Endometrium (tissue), 2 donors: Measurements from ENCODE around the gene ELANE.
"Not testable (repeated sequence)": the region's sequence is repeated elsewhere in the genome, so short reads cannot be mapped to it uniquely, and the experiment has no call there.

Experiments
- FAIRE-seq: peaks from 2 replicates; lab custom pipeline; 2012; peaks lifted over from hg19 to GRCh38; lab: Jason Lieb, UNC
- donor health status: control.
- donor health status: control.

The ELANE gene

DNA sequence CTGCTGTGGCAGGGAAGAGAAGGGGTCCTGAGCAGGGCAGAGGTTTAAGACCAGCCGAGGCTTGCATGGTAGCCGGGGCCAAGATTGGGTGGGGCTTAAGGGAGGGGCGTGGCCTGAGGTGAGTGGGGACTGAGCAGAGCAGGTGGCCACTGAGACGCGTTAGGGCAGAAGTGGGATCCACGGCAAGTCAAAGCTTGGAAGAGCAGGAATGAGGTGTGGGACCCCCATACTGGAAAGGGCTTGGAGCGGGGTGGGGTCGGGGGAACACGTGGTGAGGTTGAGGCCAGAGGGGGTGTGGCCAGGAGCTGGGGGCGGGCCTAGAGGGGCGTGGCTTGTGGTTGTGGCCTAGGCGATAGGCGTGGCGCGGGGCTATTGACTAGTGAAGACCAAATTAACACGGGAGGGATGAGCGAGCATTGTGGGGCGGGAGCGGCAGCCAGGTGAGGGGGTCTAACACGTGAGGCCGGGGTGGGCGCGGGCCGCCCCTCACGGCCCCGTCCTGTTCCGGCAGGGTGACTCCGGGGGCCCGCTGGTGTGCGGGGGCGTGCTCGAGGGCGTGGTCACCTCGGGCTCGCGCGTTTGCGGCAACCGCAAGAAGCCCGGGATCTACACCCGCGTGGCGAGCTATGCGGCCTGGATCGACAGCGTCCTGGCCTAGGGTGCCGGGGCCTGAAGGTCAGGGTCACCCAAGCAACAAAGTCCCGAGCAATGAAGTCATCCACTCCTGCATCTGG lies 10.6 kb downstream of the ELANE start:
- no peak for FAIRE-seq

DNA sequence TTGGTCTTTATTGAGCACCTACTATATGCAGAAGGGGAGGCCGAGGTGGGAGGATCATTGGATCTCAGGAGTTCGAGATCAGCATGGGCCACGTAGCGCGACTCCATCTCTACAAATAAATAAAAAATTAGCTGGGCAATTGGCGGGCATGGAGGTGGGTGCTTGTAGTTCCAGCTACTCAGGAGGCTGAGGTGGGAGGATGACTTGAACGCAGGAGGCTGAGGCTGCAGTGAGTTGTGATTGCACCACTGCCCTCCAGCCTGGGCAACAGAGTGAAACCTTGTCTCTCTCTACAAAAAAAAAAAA lies 11.2 kb downstream of the ELANE start:
- FAIRE-seq = no peak

DNA sequence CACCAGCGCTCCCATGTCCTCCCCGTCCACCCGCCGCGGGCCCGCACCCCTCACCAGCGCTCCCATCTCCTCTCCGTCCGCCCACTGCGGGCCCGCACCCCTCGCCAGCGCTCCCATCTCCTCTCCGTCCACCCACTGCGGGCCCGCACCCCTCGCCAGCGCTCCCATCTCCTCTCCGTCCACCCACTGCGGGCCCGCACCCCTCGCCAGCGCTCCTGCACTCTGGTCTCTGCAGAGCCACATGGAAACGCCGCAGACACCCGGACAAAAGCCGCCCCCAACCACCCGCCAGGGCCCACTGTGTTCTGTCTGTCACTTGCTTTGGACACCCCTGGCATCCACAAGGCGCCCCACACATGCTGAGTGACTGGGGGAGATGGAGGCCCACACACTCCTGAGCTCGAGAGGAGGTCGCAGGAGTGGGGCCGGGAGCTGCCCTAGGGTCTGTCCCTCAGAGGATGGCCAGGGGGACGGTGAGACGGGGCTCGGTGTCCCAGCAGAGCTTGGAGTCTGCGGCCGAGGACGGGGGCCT lies 14.7 kb downstream of the ELANE start:
- FAIRE-seq = no peak

DNA sequence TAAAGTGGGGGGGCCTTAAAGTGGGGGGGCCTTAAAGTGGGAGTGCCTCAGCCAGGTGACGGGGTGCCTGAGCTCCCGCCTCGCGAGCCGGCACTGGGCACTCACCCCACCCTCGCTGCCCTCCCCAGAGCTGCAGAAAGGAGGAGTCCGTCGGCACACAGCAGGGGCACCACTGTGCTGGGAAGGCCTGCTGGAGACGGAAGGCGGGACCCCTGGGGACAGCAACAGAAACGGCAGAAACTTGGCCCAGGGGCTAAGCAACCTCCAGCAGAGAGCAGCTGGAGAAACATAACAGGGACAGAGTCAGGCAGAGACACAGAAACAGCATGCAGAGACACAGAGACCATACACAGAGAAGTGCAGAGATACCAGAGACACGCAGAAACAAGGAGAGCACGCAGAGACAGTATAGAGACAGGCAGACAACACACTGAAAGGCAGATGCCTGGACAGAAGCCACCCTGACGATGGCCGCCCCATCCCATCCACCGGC lies 15.2 kb downstream of the ELANE start:
- no peak for FAIRE-seq

DNA sequence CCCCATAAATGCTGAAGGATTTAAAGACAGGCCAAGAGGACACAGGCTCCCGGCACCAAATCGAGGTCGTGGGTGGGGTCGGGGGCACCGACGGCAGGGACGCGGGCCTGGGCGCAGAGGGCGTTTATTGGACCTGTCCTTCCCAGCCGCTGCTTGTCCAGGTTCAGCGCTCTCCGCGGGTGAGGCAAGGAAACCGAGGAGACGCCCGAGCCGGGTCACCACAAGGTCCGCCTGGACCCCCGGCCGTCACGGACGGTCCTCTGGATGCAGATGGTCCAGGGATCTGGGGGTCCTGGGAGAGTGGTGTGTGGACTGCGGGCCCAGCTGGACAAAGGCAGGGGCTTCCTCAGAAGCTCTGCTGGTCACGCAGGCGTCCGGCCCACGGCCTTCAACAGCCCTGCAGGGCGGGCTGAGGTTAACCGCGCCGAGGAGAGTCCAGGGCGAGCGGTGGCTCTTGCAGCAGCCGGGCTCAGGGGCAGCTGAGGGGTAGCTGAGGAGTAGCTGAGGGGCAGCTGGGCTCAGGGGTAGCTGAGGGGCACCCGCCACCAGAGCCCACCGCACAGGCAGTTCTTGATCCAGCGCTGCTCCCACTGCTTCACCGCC lies 15.9 kb downstream of the ELANE start:
- FAIRE-seq = no peak

DNA sequence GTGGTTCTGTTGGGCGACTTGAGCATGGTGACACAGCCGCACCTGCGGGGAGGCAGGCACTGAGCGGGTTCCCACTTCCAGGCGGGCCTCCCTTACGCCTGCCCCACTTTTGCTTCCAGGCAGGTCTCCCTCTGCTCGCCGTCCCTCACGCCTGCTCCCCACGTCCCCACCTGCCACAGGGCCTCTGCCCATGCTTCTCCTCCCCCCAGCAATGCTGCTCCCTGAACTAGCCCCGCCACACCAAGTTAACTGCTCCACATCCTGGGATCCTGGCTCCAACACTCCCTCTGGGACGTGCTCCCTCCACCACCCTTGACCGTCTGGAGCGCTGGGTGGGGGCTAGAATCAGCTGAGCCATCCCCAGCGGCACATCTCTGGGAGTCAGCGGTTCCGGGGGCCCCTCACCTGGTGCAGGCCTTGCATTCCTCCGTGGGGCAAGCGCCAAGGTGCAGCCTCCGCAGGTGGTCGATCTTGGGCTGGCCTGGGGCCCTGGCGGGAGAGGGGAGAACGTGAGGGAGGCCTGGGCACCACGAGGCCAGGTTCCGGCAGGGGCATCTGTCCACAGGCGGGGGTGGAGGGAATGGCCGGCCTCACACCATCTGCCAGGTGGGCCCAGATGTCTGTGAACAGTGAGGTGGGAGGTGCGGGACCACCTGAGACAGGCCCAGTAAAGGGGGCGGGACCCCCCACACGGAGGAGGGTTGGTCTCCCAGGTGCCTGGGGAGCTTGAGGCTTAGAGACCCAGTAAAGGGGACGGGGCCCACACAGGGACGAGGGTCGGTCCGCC lies 16.5 kb downstream of the ELANE start:
- FAIRE-seq = no peak

DNA sequence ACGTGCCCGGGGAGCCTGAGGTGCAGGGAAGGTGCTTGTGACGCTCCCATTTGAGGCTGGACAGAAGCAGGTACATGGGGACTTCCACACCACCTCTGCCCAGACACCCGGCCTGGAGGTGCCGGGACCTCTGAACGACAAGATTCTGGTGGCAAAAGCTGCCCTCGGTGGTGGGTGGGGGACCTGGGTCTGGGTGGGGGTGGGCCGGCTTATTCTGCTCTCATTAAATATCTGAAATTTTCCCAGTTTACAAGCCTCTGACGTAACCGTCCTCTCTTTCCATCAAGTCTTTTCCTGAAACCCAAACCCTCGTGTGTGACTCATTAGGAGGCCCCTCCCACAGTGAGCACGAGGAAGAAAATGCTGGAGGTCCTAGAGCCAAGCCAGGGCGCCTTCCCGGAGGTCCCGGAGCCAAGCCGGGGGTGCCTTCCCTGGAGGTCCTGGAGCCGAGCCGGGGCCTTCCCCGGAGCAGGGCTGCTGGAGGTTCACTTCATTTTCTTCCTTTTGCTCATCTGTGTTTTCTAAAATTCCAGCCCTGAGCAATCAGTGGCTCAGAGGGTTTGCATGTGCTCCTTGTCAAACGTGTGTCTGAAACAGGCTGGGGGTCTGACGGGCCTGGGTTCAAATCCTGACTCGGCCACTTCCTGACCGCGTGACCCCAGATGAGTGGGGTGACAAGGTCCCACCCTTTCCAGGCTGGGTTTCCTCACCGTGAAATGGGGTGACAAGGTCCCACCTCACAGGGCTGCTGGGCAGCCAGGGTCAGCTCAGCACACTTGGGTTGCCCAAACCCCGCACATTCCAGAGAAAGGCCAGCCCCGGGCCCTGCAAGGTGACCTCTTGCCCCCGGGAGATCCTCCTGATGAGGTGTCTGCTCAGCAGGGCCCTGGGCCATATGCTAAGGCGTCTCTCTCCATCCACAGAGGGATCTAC lies 17.4 kb downstream of the ELANE start:
- no peak for FAIRE-seq

DNA sequence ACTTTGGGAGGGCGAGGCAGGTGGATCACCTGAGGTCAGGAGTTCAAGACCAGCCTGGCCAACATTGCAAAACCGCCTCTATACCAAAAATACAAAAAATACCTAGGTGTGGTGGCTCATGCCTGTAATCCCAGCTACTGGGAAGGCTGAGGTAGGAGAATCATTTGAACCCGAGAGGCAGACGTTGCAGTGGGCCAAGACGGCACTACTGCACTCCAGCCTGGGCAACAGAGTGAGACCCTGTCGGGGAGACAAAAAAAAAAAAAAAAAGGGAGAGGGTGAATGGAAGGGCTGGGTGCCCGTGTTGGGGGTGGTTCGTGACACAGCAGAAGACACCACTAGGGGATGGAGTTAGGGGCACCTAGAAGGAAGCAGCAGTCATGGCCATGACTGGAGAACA lies 18.2 kb downstream of the ELANE start:
- FAIRE-seq = no peak

DNA sequence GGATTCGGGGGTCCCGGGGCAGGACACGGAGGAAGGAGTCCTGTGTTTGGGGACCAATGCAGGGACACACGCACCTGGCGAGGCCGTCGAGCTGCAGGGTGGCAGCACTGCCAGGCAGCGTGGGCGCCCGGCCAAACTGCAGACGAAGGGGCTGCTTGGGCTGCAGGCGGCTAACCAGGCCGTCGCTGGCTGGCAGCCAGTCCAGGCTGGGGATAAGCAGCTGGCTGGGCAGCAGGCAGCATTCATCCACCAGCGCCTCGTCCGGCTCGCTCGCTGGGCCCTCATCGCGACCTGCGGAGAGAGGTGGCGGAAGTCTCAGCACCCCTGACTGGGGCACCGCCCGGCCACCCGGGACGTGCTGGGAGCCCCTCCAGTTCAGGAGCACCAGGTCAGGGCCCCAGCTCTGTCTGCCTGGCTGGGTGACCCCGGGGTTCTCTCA lies 18.9 kb downstream of the ELANE start:
- FAIRE-seq = no peak

DNA sequence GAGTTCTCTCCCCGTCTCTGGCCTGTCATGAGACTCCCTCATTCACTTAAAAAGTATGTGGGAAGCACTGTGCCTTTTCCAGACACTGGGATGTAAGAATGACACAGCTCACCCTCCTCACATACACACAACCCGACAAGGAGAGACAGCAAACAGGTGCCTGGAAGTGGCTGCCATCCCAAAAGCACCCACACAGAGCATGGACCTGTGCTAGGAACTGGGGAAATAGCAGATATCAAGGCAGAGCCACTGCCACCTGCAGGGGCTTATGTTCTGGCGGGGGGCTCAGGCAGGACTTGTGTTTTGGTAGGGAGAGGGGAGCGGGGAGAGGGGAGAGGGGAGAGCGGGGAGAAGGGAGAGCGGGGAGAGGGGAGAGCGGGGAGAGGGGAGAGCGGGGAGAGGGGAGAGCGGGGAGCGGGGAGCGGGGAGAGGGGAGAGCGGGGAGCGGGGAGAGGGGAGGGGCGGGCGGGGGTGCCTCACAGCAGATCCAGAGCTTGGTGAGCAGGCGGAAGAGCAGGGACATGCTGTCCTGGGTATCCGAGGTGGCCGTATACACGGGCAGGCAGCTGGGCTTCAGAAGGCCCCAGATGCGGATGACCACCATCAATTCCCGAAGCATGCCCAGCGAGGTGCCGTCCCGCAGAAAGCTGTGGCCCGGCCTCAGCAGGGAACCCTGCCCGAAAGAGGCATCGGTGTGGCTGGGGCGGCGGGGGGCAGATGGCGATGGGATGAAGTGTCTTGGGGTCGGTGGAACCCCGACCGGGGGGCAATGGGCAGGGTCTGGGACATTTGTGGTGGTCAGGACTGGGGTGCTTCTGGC lies 19.6 kb downstream of the ELANE start:
- no peak for FAIRE-seq

DNA sequence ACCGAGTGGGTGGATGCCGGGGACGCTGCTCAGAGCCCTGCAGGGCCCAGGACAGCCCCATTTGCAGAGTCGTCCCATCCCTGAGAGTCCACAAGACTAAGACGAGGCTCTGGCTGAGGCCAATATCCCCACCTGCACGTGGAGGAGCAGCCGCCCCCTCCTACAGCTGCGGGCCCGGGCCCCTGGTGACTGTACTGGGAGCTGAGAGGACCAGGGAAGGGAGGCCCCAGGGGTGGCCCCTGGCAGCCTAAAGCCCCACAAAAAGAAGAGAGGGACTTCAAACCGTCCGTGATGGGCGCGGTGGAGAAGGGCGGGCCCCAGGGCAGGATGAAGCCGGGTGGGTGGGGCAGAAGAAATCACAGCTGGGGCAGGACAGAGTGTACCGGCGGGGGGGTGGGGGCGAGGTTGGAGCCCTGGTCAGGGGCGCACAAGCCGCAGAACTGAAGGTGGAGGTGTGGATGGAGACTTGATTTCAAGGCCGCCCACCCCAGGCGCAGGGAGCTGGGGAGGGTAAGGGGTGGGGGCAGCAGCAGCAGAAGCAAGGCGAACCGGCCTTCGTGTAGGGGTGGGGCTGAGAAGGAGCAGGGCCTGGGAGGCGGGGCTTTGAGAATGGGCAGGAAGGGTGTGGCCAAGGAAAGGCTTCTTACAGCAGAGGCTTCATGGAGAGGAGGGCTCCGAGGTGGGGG lies 20.3 kb downstream of the ELANE start:
- FAIRE-seq = no peak

DNA sequence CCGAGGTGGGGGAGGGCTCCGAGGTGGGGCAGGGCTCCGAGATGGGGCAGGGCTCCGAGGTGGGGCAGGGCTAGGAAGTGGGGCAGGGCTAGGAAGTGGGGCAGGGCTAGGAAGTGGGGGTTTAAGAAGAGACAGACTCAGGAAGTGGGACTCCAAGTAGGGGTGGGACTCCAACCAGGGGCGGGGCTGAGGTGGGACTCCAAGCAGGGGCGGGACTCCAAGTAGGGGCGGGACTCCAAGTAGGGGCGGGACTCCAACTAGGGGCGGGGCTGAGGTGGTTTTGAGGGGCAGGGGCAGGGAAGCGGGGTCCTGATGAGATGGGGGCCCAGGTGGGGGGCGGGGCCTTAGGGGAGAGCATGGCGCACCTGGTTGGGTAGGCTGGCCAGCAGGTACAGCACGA lies 21.0 kb downstream of the ELANE start:
- FAIRE-seq = no peak

DNA sequence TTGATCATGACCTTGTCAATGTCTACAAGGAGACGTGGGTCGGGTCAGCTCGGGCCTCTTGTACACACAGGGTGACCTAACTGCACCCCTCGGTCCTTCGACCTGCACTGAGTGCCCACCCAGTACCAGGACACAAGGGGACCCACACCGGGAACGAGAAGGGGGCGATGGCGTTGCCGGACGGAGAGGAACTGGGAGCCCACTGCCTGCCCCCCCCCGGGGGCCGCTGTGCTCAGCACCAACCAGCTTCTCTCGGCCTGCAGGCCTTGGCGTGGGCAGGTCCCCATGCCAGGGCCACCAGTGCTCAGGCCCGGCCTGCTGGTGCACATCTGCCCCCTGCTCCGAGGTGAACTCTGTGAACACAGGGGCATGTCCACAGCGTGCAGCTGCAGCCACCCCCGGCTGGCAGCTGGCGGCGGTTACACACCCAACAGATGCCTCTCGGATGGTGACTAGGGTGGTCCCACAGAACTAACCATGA lies 21.5 kb downstream of the ELANE start:
- FAIRE-seq = no peak

DNA sequence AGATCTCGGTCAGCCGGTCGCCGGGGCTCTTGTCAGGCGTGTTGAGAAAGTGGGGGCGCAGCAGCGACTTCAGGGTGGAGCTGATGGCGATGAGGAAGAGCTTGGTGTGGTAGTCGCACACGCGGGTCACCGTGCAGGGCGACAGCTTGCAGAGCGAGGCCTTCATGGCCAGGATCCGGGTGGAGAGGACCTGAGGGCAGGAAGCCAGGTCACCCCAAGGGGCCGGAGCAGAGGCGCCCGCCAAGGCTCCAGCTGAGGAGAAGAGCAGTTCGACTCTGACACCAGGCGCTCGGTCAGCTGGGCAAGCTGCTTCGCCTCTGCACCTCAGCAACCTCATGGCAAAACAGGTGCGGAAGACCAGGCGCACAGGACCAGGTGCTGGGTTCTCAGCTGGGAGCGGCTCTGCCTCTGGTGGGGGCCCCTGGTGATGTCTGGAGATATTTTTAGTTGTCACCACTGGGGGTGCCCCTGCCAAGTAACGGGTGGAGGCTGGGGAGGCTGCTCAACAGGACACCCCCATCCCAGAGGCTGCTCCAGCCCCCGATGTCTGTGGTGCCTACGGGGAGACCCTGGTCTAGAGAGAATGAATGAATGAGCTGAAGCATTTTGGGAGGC lies 23.3 kb downstream of the ELANE start:
- no peak for FAIRE-seq

DNA sequence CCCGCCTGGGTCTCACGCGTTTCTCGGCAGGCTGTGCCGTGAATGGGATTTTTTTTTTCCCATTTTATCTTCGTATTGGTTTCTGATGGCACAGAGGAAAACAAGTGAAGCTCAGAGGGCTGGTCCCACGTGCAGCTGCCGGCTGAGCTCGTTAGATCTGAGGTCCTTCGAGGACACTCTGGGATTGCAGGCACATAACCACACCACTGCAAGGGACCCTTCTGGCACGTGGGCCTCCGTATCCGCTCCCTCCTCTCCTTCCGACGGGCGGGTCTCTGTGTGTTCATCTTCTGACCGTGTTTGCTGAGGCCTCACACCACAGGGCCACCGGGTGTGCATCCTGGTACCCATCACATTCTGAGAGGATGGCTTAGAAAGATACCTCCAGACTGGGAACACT lies 24.0 kb downstream of the ELANE start:
- FAIRE-seq = no peak

DNA sequence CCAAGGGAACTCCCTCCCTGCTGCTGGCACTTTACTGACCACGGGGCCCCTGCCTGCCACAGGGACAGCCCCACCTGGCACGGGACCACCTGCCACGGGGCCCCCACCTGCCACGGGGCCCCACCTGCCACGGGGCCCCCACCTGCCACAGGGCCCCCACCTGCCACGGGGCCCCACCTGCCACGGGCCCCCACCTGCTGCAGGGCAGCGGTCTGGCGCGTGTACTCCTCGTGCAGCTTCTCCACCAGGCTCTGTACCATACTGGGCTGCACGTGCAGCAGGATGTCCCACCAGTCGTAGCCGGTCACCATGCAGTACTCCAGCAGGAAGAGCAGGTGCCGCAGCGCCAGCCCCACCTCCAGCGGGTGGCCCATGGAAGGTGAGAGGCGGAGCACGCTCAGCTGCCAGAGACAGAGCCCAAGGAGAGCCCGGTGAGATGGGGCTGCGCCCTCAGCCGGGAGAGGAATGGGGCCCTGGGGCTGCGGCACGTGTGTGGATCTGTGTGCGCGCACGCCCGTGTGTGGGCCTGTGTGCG lies 24.7 kb downstream of the ELANE start:
- FAIRE-seq = no peak

DNA sequence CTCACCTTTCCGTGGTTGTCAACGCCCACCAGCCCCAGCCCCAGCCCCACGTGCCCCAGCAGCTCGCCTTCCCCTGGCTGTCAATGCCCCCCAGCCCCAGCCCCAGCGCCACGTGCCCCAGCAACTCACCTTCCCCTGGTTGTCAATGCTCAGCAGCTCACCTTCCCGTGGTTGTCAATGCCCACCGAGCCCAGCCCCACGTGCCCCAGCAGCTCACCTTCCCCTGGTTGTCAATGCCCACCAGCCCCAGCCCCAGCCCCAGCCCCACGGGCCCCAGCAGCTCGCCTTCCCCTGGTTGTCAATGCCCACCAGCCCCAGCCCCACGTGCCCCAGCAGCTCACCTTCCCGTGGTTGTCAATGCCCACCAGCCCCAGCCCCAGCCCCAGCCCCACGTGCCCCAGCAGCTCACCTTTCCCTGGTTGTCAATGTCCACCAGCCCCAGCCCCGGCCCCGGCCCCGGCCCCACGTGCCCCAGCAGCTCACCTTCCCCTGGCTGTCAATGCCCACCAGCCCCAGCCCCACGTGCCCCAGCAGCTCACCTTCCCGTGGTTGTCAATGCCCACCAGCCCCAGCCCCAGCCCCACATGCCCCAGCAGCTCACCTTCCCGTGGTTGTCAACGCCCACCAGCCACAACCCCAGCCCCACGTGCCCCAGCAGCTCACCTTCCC lies 26.0 kb downstream of the ELANE start:
- not testable (repeated sequence) for FAIRE-seq

DNA sequence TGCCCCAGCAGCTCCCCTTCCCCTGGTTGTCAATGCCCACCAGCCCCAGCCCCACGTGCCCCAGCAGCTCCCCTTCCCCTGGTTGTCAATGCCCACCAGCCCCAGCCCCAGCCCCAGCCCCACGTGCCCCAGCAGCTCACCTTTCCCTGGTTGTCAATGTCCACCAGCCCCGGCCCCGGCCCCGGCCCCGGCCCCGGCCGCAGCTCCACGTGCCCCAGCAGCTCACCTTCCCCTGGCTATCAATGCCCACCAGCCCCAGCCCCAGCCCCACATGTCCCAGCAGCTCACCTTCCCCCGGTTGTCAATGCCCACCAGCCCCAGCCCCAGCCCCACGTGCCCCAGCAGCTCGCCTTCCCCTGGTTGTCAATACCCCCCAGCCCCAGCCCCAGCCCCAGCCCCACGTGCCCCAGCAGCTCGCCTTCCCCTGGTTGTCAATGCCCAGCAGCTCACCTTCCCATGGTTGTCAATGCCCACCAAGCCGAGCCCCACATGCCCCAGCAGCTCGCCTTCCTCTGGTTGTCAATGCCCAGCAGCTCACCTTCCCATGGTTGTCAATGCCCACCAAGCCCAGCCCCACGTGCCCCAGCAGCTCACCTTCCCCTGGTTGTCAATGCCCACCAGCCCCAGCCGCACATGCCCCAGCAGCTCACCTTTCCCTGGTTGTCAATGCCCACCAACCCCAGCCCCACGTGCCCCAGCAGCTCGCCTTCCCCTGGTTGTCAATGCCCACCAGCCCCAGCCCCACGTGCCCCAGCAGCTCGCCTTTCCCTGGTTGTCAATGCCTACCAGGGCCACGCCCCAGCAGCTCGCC lies 26.9 kb downstream of the ELANE start:
- not testable (repeated sequence) for FAIRE-seq
